Stimulated activated CD4-positive, alpha-beta T cell treated with anti-CD3 and anti-CD28 coated beads, Interleukin-12 subunit alpha, Interleukin-12 subunit beta, amount 100 ng/mL, for 4 hours (primary cell): ENCODE results near the gene WWC1.
"Not testable (repeated sequence)": the region's sequence is repeated elsewhere in the genome, so short reads cannot be mapped to it uniquely, and the experiment has no call there.

Experiments
- DNase-seq: peaks from one replicate; pipeline ENCODE4 v3.0.0-alpha.2; 2020

Gene WWC1

DNA sequence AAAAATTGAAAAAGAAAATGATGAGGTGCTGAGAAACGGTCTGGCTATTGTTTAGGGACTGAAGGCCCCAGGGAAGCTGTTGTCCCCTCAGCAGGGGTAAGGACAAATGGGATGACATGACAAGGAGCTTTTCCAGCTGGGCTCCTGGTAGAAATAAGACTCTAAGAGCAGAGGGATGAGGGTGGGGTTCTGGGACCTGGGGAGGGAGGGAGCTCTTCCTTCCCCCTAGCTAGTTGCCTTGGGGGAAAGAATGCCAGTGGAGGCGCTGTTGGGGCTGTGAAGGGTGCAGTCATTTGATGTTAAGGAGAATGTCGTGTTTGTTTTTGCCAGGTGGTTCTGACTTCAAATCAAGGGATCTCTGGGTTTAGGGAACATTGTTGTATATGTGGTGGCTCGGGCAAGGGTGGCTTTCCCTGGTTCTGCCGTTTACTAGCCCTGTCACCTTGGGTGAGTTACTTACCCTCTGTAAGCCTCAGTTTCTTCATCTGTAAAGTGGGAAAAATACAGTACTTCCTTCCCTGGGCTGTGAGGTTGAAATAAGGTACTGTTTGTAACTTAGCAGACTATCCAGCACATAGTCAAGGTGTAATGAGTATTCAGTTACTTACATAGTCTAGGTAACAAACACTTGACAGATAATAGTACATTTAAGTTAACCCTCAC, 47.8 kb downstream of the WWC1 start:
- DNase-seq, result no peak

DNA sequence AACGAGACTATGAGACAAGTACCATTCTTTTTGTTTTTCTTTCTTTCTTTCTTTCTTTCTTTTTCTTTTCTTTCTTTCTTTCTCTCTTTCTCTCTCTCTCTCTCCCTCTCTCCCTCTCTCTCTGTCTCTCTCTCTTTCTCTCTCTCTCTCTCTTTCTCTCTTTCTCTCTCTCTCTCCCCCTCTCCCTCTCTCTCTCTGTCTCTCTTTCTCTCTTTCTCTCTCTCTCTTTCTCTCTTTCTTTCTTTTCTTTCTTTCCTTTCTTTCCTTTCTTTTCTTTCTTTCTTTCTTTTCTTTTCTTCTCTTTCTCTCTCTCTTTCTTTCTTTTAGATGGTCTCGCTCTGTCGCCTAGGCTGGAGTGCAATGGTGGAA, 48.3 kb downstream of the WWC1 start:
- not testable (repeated sequence) for DNase-seq

DNA sequence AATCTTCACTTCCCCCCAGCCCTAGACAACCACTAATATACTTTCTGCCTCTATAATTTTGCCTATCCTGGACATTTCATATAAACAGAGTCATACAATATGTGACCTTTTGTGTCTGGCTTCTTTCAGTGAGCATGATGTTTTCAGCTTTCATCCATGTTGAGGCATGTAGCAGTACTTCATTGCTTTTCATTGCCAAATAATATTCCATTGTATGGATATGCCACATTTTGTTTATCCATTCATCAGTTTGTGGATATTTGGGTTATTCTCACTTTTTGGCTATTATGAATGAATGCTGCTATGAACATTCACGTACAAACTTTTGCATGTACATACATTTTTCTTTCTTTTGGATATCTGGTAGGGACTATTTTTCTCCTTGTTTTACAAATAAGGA, 49.0 kb downstream of the WWC1 start:
- no peak for DNase-seq

DNA sequence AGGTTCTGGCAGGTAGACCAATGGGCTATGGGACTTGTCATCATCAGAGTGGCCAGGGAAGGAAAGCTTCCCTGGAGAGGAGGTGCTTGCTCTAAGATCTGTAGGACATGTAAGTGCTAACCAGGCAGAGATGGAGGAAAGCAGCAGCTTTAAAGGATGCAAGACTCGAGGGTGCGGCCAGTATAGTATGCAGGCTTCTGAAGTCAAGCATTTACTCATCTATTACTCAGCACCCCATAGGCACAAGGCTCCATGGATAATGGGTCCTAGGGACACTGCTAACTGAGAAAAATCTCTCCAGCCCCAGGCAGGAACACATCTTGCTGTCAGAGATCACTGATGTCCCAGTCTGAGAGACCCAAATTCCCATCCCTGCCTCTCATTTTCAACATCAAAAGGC, 49.7 kb downstream of the WWC1 start:
- no peak for DNase-seq

DNA sequence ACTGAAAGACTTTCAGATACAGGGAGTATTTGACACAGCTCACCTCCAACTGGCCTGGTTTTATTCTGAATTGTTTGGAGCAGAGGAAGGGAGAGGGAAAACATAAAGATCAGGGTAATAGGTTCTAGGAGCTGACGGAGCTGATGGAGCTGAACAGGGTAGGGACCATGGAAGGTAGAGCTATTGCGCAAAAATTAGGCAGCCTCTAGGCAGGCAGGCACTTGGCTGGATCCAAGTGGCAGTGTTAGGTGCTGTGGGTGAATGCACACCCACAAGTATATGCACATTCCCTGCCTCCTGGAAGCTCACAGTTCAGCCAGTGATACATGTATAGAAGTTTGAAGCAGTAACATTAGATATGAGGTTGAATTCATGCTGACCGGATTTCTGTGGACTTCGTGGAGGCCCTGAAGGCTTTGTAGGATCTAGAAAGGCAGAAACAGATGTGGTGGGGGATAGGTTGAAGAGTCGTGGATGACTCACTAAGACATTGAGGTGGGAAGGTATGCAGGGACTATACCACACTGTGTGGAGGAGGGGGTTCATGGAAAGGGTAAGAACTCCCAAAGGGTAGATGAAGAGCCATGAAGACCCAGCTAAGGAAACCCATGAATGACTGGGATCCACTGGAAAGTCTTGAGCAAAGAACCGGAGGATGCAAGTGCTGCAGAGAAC, 50.8 kb downstream of the WWC1 start:
- no peak for DNase-seq

DNA sequence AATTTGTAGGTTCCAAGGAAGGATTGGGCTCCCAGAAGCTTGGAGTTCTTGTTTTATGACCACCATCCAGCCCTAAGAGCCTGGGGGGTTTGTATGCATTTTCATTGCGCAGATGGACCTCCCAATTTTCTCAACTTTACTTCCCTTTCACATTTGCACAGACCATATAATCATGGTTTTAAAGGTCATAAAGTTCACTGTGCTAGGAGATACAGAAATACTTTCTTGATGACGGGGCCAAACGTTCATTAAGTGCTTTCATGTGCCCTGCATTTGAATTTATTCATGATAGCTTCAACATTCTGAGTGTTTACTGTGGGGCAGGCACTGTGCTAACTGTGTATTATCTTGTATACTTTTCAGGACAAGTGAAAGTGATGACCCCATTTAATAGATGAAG, 51.5 kb downstream of the WWC1 start:
- DNase-seq, result no peak

DNA sequence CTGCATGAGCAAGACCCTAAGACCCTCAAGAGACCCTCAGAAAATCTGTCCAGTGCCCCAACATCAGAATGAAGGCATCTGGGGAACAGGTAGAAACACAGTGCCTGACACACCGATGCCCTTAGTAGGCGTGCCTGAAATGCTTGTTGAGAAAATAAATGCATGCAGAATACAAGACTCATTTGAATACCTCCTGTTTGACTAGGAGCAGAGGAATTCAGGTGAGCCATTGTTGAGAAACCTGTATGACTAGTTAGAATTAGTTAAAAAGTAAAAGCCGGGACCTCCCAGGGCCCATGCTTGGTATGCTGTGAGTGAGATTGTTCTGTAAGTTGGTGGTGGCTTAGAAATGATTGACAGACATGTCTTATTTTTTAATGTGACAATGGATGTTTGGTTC, 55.0 kb downstream of the WWC1 start:
- no peak for DNase-seq

DNA sequence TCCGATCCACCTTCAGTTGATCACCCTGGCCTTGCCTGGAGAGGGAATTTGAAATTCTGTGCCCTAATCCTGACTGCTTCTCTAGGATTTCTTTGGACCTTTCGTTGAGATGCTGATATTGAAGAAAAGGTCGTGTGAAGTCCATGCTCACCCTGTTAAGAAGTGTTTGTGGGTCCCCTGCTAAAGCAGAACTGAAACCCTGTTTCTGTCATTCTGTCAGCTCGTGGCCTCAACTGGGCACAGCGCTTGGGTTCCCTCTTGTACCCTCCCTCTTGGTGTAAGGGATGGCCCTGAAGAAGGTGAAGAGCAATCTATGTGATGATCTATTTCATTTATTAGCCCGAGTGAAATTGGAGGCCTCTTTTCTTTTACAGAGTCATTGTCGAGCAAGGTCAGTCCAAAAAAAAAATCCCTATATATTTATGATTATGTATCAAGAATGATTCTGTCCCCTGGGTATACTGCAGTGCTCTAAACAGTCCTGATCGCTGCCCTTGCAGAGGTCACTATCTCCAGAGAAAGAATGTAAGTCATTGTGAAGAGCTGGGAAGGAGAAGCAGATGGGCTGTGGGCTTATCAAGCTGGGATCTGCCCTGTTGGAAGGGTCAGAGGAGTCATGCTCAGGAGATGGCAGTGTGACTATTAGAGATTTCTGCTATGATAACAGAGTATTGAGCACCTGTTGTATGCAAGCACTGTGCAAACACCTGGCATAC, 56.1 kb downstream of the WWC1 start:
- DNase-seq, result no peak

DNA sequence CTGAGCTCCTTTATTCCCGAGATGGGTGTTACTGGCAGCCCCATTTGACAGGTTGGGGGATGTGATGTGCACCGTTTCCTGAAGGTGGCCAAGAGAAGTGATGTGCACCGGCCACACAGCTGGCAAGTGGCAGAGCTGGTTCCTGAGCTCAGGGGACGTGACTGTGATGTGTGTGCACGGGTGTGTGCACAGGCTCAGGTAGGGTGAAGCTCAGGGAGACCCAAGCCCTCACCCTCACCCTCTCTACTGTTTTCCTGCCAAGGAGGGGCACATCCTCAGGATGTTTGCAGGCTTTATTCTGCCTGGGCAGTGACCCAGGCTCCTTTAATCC, 56.6 kb downstream of the WWC1 start:
- no peak for DNase-seq

DNA sequence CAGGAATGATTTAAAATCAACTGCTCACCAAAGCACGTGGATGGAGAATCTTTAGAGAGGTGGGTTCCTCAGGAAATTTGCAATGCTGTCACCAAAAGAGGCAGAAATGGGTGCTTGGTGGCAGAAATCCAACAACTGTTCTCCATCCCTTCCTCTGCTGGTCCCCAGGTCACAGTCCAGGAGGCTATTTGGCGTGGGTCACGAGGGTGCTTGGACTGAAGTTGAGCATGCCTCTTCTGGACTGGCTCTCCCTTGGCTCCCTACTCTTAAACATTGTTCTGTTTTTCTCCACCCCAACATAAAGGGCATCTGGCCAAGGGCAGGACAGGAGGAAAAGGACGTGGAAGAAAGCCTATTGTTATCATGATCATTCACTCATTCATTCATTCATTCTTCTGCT, 58.9 kb downstream of the WWC1 start:
- no peak for DNase-seq

DNA sequence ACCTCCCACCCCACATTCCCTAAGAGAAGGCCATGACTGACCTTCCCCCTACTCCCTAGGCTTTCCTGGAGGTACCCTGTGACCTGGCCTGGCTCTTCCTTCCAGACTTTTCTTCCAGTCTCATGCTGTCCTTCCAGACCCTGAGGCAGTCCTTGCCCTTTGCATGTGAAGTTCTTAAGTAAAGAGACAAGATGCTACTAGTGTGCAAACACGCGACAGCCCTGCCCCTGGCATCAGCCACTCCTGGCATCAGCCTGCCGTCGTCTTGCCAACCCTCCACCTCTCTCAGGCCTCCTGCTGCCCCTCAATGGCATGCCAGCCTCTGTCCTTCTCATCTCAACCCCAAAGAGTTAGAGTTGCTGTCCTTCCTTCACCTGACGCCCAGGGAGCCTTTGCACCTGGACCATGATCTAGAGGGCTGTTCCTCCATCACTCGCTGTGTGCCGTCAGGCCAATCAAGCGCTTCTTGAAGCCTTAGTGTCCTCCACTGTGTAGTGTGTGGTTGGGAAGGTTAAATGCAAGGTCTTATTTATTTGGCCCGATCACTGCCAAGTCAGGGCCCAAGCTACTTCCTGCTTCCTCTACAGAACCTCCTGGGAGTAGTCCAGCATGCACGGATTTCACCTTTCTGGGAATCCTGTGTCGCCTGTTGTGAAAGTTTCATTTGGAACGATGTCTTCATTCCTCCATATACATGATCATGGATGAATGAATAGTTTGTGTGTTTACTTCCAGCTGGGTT, 61.9 kb downstream of the WWC1 start:
- no peak for DNase-seq

DNA sequence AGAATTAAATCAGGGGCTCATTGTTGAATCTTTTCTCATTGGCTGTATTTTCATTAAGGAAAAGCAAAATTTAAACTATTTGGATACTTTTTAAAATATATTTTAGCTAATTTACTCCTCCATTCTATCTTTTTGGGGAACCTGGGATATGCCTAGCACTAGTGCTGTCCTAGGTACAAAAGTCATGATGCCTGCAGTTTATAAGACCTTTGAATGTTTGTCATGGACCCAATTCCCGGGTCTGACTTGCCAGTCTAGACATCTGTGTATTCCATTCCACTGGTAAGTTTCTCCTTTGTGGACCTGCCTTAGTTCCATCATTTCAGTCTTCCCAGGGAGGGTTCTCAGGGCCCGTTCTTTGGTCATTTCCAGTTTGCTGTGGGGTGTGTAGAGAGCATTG, 63.0 kb downstream of the WWC1 start:
- DNase-seq, result no peak

DNA sequence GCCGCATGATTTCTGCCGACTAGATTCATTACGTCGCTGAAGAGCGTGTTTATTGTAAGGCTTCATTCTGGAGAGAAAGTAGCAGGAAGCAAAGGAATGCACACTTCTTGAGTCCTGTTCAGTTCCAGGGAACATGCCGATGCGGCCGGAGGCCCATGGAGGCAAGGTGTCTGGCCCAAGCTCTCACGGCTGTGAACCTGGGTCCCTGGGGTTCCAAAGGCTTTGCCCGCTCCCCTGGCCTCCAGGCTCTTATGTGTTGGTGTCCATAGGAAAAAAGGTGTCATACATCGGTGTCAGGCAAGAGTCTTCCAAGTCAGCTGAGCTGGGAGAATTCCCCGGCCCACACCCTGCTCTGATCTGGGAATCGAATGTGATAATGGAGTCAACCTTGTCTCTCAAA, 64.7 kb downstream of the WWC1 start:
- no peak for DNase-seq

DNA sequence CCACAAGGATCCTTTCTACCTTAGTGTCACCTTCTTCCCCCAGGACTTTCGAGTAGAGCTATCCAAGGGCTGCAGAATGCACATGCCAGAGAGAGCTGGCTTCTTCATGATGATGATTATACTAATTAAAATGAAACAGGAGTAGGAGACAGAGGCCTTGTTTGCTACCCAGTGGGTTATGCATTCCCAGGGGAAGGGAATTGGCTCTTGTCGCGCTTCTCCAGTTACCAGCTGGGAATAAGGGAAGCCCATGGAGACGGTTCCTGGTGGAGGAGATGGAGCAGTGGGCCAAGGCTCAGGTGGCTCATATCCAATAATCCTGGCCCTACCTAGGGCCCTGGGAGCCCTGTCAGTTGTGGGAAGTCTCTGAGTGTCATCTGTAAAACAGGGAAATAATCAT, 65.1 kb downstream of the WWC1 start:
- no peak for DNase-seq

DNA sequence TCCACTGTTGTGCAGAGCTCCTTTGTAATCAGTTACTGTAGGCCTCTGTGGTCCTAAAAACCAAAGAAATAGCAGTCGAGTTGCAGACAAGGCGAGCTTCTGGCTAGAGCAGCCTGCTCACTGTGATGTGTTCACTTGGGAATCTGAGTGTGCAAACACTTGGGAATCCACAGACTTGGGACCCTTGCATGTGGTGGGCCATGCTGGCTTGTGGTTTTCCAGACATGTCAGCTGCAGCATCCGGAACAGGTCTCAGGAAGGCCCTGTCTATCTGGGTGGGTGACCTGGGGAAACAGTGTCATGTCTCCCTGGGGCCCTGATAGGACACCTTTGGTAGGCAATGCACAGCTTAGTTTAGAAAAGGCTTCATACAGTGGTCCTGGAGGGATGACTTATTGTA, 66.4 kb downstream of the WWC1 start:
- no peak for DNase-seq

DNA sequence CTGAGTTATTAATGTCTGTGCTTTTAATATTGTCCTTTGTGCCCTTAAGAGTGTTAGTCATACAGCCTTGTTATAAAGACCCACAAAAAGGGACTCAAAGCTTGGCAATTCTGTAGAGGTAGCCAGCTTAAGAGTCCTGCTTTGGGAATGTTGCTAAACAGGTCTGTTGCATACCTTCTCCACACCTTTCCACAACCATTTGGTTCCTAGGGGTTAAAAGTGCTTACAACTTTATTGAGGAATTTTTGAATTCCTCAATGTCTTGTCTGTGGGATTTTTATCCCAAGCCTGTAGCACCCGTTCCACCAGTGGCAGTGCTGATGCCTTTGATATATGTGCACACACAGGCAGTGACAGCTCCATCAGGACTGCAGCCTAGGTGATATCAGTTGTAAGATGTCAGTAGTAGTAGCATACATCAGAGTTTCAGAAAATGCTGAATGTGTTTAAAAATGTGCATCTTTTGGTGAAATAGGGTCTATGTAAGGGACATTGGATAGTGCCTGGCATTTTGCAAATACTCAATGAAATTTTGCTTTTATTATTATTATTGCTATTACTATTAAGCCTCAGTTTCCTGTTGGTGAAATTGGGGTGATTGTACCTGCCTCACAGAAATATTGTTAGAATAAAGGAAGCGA, 68.5 kb downstream of the WWC1 start:
- no peak for DNase-seq

DNA sequence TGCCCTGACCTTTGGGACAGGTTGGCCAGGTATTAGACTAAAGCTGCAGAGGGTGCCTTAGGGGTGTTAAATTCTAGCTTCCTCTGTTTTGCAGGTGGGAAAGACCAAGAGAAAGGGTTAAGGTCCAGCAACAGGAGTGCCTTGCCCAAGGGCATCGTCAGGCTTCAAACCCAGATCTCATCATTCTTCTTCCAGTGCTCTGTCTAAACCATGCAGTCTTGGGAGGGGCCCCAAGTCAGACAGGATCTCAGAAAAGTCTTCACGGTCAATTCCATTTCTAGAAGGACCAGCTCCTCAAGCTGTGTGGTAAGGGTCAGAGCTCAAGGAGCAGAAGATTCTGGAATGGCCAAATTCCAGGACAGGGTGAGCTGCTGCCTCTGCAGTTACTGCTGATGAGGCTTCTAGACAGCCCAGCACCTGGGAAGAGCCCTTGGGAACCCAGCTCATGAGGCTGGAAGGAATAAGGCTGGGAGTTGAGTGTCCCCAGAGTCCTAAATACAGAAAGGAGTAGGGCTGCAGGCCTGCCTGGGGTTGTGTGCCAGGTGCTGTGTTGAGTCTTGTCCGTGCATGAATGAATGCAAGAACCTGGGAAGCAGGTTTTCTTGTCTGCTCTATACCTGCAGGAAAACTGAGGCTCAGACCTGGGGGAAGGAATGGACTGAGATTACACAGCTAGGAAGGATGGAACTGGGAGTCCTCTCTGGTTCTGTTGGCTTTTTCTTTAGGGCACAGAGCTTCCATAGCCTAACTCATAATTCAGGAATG, 69.3 kb downstream of the WWC1 start:
- DNase-seq, result no peak

DNA sequence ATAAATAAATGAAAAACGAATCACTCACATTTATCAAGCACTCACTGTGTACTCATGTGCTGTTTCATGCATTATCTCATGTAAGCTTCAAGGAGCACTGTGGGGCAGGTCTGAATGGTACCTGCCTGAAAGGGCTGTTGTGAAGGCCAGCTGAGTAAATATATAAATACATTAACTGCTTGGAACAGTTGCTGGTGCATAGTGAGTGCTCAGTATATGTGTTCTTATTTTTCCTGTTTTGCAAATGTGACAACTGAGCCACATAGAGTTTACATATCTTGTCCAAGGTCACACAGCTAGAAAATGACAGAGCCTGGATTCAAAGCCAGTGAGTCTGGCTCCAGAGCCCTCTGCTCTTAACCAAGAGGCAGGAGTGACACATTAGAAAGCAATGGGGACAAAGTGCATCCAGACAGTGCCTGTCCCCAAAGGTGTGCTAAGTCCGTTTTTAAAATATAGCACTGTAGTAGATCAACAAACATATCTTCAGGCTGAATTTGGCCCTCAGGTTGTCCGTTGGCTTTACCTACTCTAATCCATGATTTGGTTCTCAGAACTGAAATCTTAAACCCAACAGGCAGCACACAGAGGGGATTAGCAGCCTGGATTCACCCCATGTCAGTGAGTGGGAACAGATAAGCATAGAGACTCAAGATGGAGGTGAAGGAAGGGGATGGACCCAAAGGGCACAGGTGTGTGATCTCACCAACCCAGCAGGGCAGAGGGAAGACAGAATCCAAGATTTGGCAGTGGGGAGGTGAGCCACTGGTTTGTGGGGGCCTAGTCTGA, 70.8 kb downstream of the WWC1 start:
- no peak for DNase-seq

DNA sequence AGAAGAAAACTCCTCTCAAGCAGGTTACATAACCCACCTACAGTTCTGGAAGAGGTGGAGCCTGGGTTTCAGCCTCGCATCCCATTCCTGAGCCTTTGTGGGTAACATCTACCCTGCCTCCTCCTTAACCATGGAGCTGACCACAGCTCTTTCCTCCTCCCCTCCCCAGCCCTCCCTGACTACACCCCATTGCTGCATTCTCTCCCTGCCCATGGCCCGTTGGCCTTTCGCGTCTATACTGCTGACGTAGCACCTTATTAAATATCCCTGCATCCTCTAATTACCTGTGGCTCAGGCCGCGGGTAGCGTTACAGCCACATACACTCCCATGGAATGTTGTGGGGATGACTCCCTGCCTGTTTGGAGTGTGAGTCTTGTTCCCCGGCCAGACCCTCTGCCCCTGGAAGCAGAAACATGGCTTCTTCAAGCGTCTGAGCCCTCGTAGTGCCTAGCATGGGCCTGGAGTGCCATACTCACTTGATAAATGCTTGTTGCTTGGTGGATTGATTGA, 72.8 kb downstream of the WWC1 start:
- no peak for DNase-seq

DNA sequence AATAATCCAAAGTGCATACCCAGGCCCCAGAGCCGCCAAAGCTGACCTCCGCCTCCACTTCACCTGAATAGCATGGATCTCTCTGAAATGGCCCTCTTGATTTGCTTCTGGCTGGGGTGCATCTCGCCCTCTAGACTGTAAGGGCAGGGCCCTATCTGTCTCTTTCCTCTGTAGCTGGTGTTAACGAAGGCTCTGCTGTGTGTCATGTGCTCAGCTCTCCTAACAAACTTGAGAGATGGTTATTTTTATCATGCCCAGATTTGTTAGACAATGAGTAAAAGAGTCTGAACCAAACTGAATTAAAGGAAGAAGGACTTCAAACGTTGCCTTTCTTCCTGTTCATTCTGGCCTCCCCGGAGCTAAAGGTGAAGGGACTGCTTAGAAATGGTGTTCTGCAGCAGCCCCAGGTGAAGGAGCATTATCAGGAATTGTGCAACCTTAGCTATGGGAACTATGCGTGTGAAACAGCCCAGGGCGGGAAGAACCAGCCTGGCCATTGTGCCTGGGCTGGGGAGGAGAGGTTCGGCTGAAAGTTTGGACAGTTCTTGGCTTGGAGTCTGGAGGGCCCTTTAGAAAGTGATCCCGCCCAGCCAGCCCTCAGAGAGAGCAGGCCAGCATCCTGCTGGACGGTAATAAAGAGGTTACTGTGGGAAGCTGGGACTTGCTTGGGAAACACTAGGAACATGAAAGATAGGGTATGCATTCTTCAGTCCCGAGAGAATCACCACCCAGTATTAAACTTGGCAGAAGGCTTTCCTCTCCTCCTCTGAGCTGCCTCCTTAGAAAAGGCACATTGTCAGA, 73.5 kb downstream of the WWC1 start:
- no peak for DNase-seq
